SK-N-SH (cell line): ENCODE measurements around the gene ZNF765. TPM values are rescaled to one million over a fixed set of nuclear protein-coding genes. Genes with fewer than 3 reads are reported as not detected.
A peak's percentile ranks its signal among the peaks of the same experiment; 100 is the strongest.
"Not testable (repeated sequence)": the region's sequence is repeated elsewhere in the genome, so short reads cannot be mapped to it uniquely, and the experiment has no call there.

ENCODE experiments used
- CTCF ChIA-PET: fragments of 300-600, 350-600 bp; formaldehyde crosslinking; extraction: SDS; loops from one replicate; lab custom pipeline; 2021; lab: Yijun Ruan, JAX
- POLR2A ChIA-PET: fragments of 350-600 bp; sonication (Branson Sonifier 250); formaldehyde crosslinking; extraction: SDS; loops from one replicate; lab custom pipeline; 2020; ENCODE audit warnings: antibody characterized with exemption, inconsistent platforms; lab: Yijun Ruan, JAX
- DNase-seq: peaks from one replicate; pipeline ENCODE4 v3.0.0; 2012
- H2AFZ ChIP-seq: fragments of 200-600 bp; sonication (generic); 2 replicates; pipeline ENCODE4 v1.8.1; 2016; ENCODE audit warnings: antibody characterized with exemption, mild to moderate bottlenecking, low read depth
- H3F3A ChIP-seq: fragments of 200-600 bp; sonication (generic); replicated peaks from 2 replicates; pipeline ENCODE3; 2016; ENCODE audit warnings: antibody characterized with exemption, mild to moderate bottlenecking; ENCODE audit not compliant: insufficient read depth
- H3K27ac ChIP-seq, 2 experiments: fragments of 200-500 bp in 1 of 2; fragments of 200-600 bp in 1 of 2; sonication (Bioruptor generic) in 1 of 2; sonication (generic), shearing (Covaris generic) in 1 of 2; 2 replicates each; pipeline versions ENCODE4 v1.5.1 to v1.6.1; 2014 to 2016; ENCODE audit warnings: low read depth in 2 of 2, inconsistent platforms in 1 of 2, low read length in 1 of 2, mild to moderate bottlenecking in 1 of 2, mixed read lengths in 1 of 2
- H3K27me3 ChIP-seq: fragments of 200-600 bp; sonication (generic), shearing (Covaris generic); 2 replicates; pipeline ENCODE4 v1.6.1; 2016; ENCODE audit warnings: mixed run types; ENCODE audit not compliant: insufficient read depth
- H3K36me3 ChIP-seq, 2 experiments: fragments of 200-500 bp in 1 of 2; fragments of 200-600 bp in 1 of 2; sonication (Bioruptor generic) in 1 of 2; sonication (generic) in 1 of 2; replicated peaks in 1 of 2; 2 replicates each; pipeline versions ENCODE3 to v1.5.1; 2014 to 2016; ENCODE audit warnings: low read length in 1 of 2, mild to moderate bottlenecking in 1 of 2; ENCODE audit not compliant: insufficient read depth in 2 of 2, control insufficient read depth in 1 of 2
- H3K4me1 ChIP-seq, 2 experiments: fragments of 200-500 bp in 1 of 2; fragments of 200-600 bp in 1 of 2; sonication (Bioruptor generic) in 1 of 2; sonication (generic), shearing (Covaris generic) in 1 of 2; 2 replicates each; pipeline versions ENCODE4 v1.5.1 to v1.6.1; 2014 to 2016; ENCODE audit warnings: low read depth in 1 of 2, low read length in 1 of 2, mixed run types in 1 of 2; ENCODE audit not compliant: insufficient read depth in 2 of 2, control insufficient read depth in 1 of 2
- H3K4me2 ChIP-seq: fragments of 200-600 bp; sonication (generic), shearing (Covaris generic); 2 replicates; pipeline ENCODE4 v1.6.1; 2017; ENCODE audit warnings: mixed run types
- H3K4me3 ChIP-seq, 2 experiments: fragments of 200-500 bp in 1 of 2; fragments of 200-600 bp in 1 of 2; sonication (Bioruptor generic) in 1 of 2; sonication (generic), shearing (Covaris generic) in 1 of 2; 2 replicates each; pipeline versions ENCODE4 v1.5.1 to v1.8.1; 2014 to 2016; ENCODE audit warnings: low read depth in 2 of 2, inconsistent platforms in 1 of 2, low read length in 1 of 2, mild to moderate bottlenecking in 1 of 2, mixed read lengths in 1 of 2, moderate library complexity in 1 of 2
- H3K79me2 ChIP-seq: fragments of 200-600 bp; sonication (generic); 2 replicates; pipeline ENCODE4 v1.8.1; 2017; ENCODE audit warnings: mild to moderate bottlenecking; ENCODE audit not compliant: insufficient read depth
- H3K9ac ChIP-seq: fragments of 200-600 bp; sonication (generic); 2 replicates; pipeline ENCODE4 v1.6.1; 2017; ENCODE audit warnings: mixed run types
- H3K9me2 ChIP-seq: fragments of 200-600 bp; sonication (generic); 2 replicates; pipeline ENCODE4 v1.6.1; 2017; ENCODE audit warnings: mixed run types
- H3K9me3 ChIP-seq: fragments of 200-600 bp; sonication (generic); 2 replicates; pipeline ENCODE4 v1.6.1; 2017; ENCODE audit warnings: mixed run types, mild to moderate bottlenecking, moderate library complexity
- H4K20me1 ChIP-seq: fragments of 200-600 bp; sonication (generic); 2 replicates; pipeline ENCODE4 v1.6.1; 2017; ENCODE audit warnings: mild to moderate bottlenecking, mixed run types; ENCODE audit not compliant: insufficient read depth
- CHD2 ChIP-seq: fragments of 150-350 bp; IDR thresholded peaks from 2 replicates; pipeline ENCODE4 v1.6.1; 2018; ENCODE audit warnings: low read length; ENCODE audit not compliant: partially characterized antibody
- CTCF ChIP-seq: fragments of 200-600 bp; sonication (generic); IDR thresholded peaks from 2 replicates; pipeline ENCODE4 v1.6.1; 2017; ENCODE audit warnings: antibody characterized with exemption, mild to moderate bottlenecking, moderate library complexity
- ELF1 ChIP-seq: IDR thresholded peaks from 2 replicates; pipeline ENCODE4 v1.4.0; 2012
- EP300 ChIP-seq, 2 experiments: IDR thresholded peaks; 2 replicates each; pipeline versions ENCODE4 v1.4.0 to v1.6.1; 2012; ENCODE audit warnings: borderline replicate concordance in 1 of 2, low read depth in 1 of 2, low read length in 1 of 2
- EZH2phosphoT487 ChIP-seq: fragments of 200-600 bp; sonication (generic); IDR thresholded peaks from 2 replicates; pipeline ENCODE4 v1.6.1; 2017; ENCODE audit warnings: low read depth, mixed run types, mild to moderate bottlenecking, antibody characterized with exemption, moderate library complexity, borderline replicate concordance
- FOSL2 ChIP-seq: IDR thresholded peaks from 2 replicates; pipeline ENCODE4 v1.4.0; 2012; ENCODE audit warnings: low read depth, mild to moderate bottlenecking, moderate library complexity, borderline replicate concordance
- FOXJ3 ChIP-seq: sonication (generic); formaldehyde crosslinking; IDR thresholded peaks from 2 replicates; pipeline ENCODE4 v1.5.1; 2020; ENCODE audit warnings: mild to moderate bottlenecking, missing genetic modification reagents
- MXI1 ChIP-seq: IDR thresholded peaks from 2 replicates; pipeline ENCODE4 v1.6.1; 2012; ENCODE audit warnings: mild to moderate bottlenecking, low read depth, low read length, improper control_type of control experiment
- NFIC ChIP-seq: IDR thresholded peaks from 2 replicates; pipeline ENCODE4 v1.4.0; 2012; ENCODE audit warnings: borderline replicate concordance
- NRF1 ChIP-seq: IDR thresholded peaks from 2 replicates; pipeline ENCODE4 v1.6.1; 2012; ENCODE audit warnings: low read depth, mild to moderate bottlenecking, low read length
- PBX3 ChIP-seq: IDR thresholded peaks from 2 replicates; pipeline ENCODE4; 2012
- REST ChIP-seq: IDR thresholded peaks from 2 replicates; pipeline ENCODE4 v1.6.1; 2012; ENCODE audit warnings: mild to moderate bottlenecking, low read depth, low read length, moderate library complexity
- RFX5 ChIP-seq: IDR thresholded peaks from 2 replicates; pipeline ENCODE4 v1.6.1; 2012; ENCODE audit warnings: mild to moderate bottlenecking, improper control_type of control experiment, low read length
- TAF1 ChIP-seq: IDR thresholded peaks from 2 replicates; pipeline ENCODE4 v1.6.1; 2012; ENCODE audit warnings: low read depth, mild to moderate bottlenecking, low read length, moderate library complexity, borderline replicate concordance
- WGBS: methylation state at CpG from one replicate; pipeline ENCODE4 v1.1.6; 2017; ENCODE audit warnings: low lambda C conversion rate; 5-methylcytosine and 5-hydroxymethylcytosine counted together
- polyA plus RNA-seq, 3 experiments: library from polyadenylated mRNA; depleted of rRNA; stranded (reverse); fragments of >200 nt; gene quantifications; 2 replicates each; pipeline ENCODE4 v1.2.3, GENCODE V29; 2012

The ZNF765 gene
- polyA plus RNA-seq, 1 of the 3 experiments (the other 2 are of a cell fraction) = 2.3 TPM

- peak; percentile 92 for TF ChIP-seq MXI1
- no peak for TF ChIP-seq RFX5
- TF ChIP-seq FOSL2 = no peak
- no peak for TF ChIP-seq EZH2phosphoT487
- TF ChIP-seq PBX3 = no peak
- no peak for TF ChIP-seq NFIC
- TF ChIP-seq CHD2 = no peak
Observed at GRCh38 chr19:53431399-53432087, 36.6 kb downstream of the ZNF765 start, which contains the start of gene ZNF761 (continued).

- Histone ChIP-seq H3K9me2 (no peaks in the 10 kb centered on the region), H3K9me3 (no peaks in the 10 kb centered on the region), H3F3A (no peaks in the 10 kb centered on the region), H3K27me3 (no peaks in the 10 kb centered on the region), H3K36me3 (peaks cover 12 to 37% of the 10 kb centered on the region in 2 experiments), H3K9ac (peak overlapping the region; percentile 85), H3K4me2 (peak overlapping the region; percentile 91)
- POLR2A ChIA-PET = no interaction called here
- under 1% methylated on average over 23 of the region's 30 CpGs for WGBS
- CTCF ChIA-PET = interaction anchor here (0.7 to 1.3 kb wide), 4 partner anchors 71 to 1609 kb away, joined by 3 read pairs; no protein-coding TSS in a partner anchor
- TF ChIP-seq RFX5 = no peak
- TF ChIP-seq MXI1 = no peak
- no peak for TF ChIP-seq CHD2
- TF ChIP-seq REST = no peak
- no peak for TF ChIP-seq FOXJ3 (CRISPR knock-in tag)
- TF ChIP-seq EP300 (IDR thresholded peaks at IDR 0.05; ENCODE audit: borderline replicate concordance in 1 of 2, low read depth in 1 of 2, low read length in 1 of 2) = no peak
- no peak for TF ChIP-seq EZH2phosphoT487
- TF ChIP-seq ELF1 = no peak
- TF ChIP-seq NRF1 = no peak
- no peak for TF ChIP-seq FOSL2
- no peak for TF ChIP-seq TAF1
- no peak for TF ChIP-seq CTCF
- TF ChIP-seq PBX3 = no peak
- TF ChIP-seq, all 33 proteins: peak for 0
- Histone ChIP-seq H3K27ac (peak overlapping the region in 1 of 2 experiments; percentile 42; a peak in 2 of 4 replicates), H3K4me3 (peak overlapping the region; percentile 82 to 94), H3K4me1 (peaks cover 0 to 3% of the 10 kb centered on the region in 2 experiments; a peak in 1 of 4 replicates), H2AFZ (peak overlapping the region; percentile 87), H4K20me1 (no peaks in the 10 kb centered on the region), H3K79me2 (peaks cover 17% of the 10 kb centered on the region)
- peak; percentile 50 for DNase-seq
Observed at GRCh38 chr19:53432088-53432661, 37.2 kb downstream of the ZNF765 start.

GRCh38 chr19:53443809-53444208 is 48.9 kb downstream of the ZNF765 start:
- H3K4me1 ChIP-seq, H3K4me3 ChIP-seq, H3K27ac ChIP-seq, H3K27me3 ChIP-seq, H3K4me2 ChIP-seq, H4K20me1 ChIP-seq, H2AFZ ChIP-seq, H3K9me2 ChIP-seq, H3K79me2 ChIP-seq, H3K9me3 ChIP-seq, CTCF ChIA-PET, H3F3A ChIP-seq, DNase-seq, POLR2A ChIA-PET, H3K9ac ChIP-seq: not testable (repeated sequence)
- WGBS = 70% methylated on average over 2 of the region's 2 CpGs
- H3K36me3 ChIP-seq = peaks cover 3 to 66% of the 10 kb centered on the region in 2 experiments
